ENCODE measurements around the gene PDE9A. TPM values are rescaled to one million over a fixed set of nuclear protein-coding genes. Genes with fewer than 3 reads are reported as not detected.

Gene PDE9A
- total RNA-seq, 4 donors from 2014 or later: 2.9 to 16.9 (median 7.0) TPM

- ATAC-seq (ENCODE audit: low FRiP score): no peak
- DNase-seq (ENCODE audit: low spot score): no peak
- no peak for TF ChIP-seq CTCF (IDR thresholded peaks at IDR 0.05)
Measured at GRCh38 chr21:42675403-42675802, 22.0 kb downstream of the PDE9A start.

- DNase-seq (ENCODE audit: low spot score) (no peak), ATAC-seq (ENCODE audit: low FRiP score) (no peak)
- TF ChIP-seq CTCF (IDR thresholded peaks at IDR 0.05): no peak
Measured at GRCh38 chr21:42676808-42677207, 23.4 kb downstream of the PDE9A start.

GRCh38 chr21:42677339-42678321 lies 24.2 kb downstream of the PDE9A start:
- no peak for ATAC-seq (ENCODE audit: low FRiP score)
- no peak for DNase-seq (ENCODE audit: low spot score)
- TF ChIP-seq CTCF (IDR thresholded peaks at IDR 0.05): no peak

- no peak for ATAC-seq (ENCODE audit: low FRiP score)
- TF ChIP-seq CTCF (IDR thresholded peaks at IDR 0.05): no peak
- no peak for DNase-seq (ENCODE audit: low spot score)
Measured at GRCh38 chr21:42678618-42679295, 25.3 kb downstream of the PDE9A start.

GRCh38 chr21:42679319-42680057 lies 26.1 kb downstream of the PDE9A start:
- TF ChIP-seq CTCF (IDR thresholded peaks at IDR 0.05): no peak
- DNase-seq (ENCODE audit: low spot score): no peak
- no peak for ATAC-seq (ENCODE audit: low FRiP score)

GRCh38 chr21:42680058-42680330 lies 26.6 kb downstream of the PDE9A start:
- DNase-seq (ENCODE audit: low spot score) (no peak), ATAC-seq (ENCODE audit: low FRiP score) (no peak)
- TF ChIP-seq CTCF (IDR thresholded peaks at IDR 0.05): no peak
